Hepatocyte (in vitro differentiated cells): ENCODE data around the gene MICAL3. TPM values are rescaled to one million over a fixed set of nuclear protein-coding genes. Genes with fewer than 3 reads are reported as not detected.

Experiments used
- DNase-seq: peaks from one replicate; pipeline ENCODE4 v3.0.0-alpha.2; 2016; ENCODE audit warnings: low spot score
- H2AFZ ChIP-seq: fragments of 200-600 bp; sonication (generic); 2 replicates; pipeline ENCODE4 v1.6.0; 2016; ENCODE audit warnings: antibody characterized with exemption, mild to moderate bottlenecking
- H3K27ac ChIP-seq: fragments of 200-600 bp; sonication (generic); 2 replicates; pipeline ENCODE4 v1.5.1; 2016; ENCODE audit warnings: mild to moderate bottlenecking
- H3K27me3 ChIP-seq: fragments of 200-600 bp; sonication (generic); 2 replicates; pipeline ENCODE4 v1.6.1; 2016
- H3K36me3 ChIP-seq: fragments of 200-600 bp; sonication (generic); replicated peaks from 2 replicates; pipeline ENCODE4 v1.5.1; 2016; ENCODE audit warnings: low read depth; ENCODE audit not compliant: insufficient read depth
- H3K4me1 ChIP-seq: fragments of 200-600 bp; sonication (generic); 2 replicates; pipeline ENCODE4 v1.5.1; 2016; ENCODE audit warnings: mild to moderate bottlenecking, moderate library complexity; ENCODE audit not compliant: insufficient read depth
- H3K4me2 ChIP-seq: fragments of 200-600 bp; sonication (generic); 2 replicates; pipeline ENCODE4 v1.6.0; 2016
- H3K4me3 ChIP-seq: fragments of 200-600 bp; sonication (generic); 2 replicates; pipeline ENCODE4 v1.5.1; 2016; ENCODE audit warnings: mild to moderate bottlenecking
- H3K79me2 ChIP-seq: fragments of 200-600 bp; sonication (generic); 2 replicates; pipeline ENCODE4 v1.6.0; 2017; ENCODE audit warnings: mild to moderate bottlenecking
- H3K9me2 ChIP-seq: fragments of 200-600 bp; sonication (generic); replicated peaks from 2 replicates; pipeline ENCODE4 v1.6.0; 2017; ENCODE audit warnings: mild to moderate bottlenecking; ENCODE audit not compliant: insufficient read depth
- H3K9me3 ChIP-seq: fragments of 200-600 bp; sonication (generic); 2 replicates; pipeline ENCODE4 v1.5.1; 2016; ENCODE audit warnings: low read depth, mild to moderate bottlenecking
- H4K20me1 ChIP-seq: fragments of 200-600 bp; sonication (generic); 2 replicates; pipeline ENCODE4 v1.6.0; 2016; ENCODE audit warnings: mild to moderate bottlenecking; ENCODE audit not compliant: insufficient read depth, poor library complexity, severe bottlenecking
- CTCF ChIP-seq: fragments of 200-600 bp; sonication (generic); IDR thresholded peaks from 2 replicates; pipeline ENCODE4 v1.5.1; 2016; ENCODE audit warnings: antibody characterized with exemption, mild to moderate bottlenecking; ENCODE audit not compliant: poor library complexity
- EZH2 ChIP-seq: fragments of 200-600 bp; sonication (generic); IDR thresholded peaks from 2 replicates; pipeline ENCODE4 v1.6.1; 2016; ENCODE audit warnings: antibody characterized with exemption, mild to moderate bottlenecking, borderline replicate concordance
- EZH2phosphoT487 ChIP-seq: fragments of 200-600 bp; sonication (generic); IDR thresholded peaks from one replicate; pipeline ENCODE4 v1.6.1; 2018; ENCODE audit warnings: antibody characterized with exemption, mild to moderate bottlenecking, low read depth, moderate library complexity; ENCODE audit not compliant: unreplicated experiment, severe bottlenecking
- WGBS: methylation state at CpG from one replicate; pipeline ENCODE4 v1.1.6; 2016; ENCODE audit warnings: low lambda C conversion rate; ENCODE audit errors: missing lambda C conversion rate; 5-methylcytosine and 5-hydroxymethylcytosine counted together
- polyA plus RNA-seq: library from polyadenylated mRNA; unstranded; fragments of >200 nt; fragmentation: Nextera tagmentation; extraction: Ambion mirVana; gene quantifications from 2 replicates; pipeline ENCODE4 v1.2.1, GENCODE V29; 2016
- total RNA-seq: library from RNA; depleted of rRNA; stranded (reverse); fragments of >200 nt; gene quantifications from 2 replicates; pipeline ENCODE4 v1.2.3, GENCODE V29; 2014

The MICAL3 gene
- total and polyA plus RNA-seq, 2 experiments from 2014 or later: 4.6 to 22.7 TPM

- WGBS: 92% methylated on average over 2 of the region's 2 CpGs
- TF ChIP-seq CTCF (no peak), EZH2 (no peak), EZH2phosphoT487 (no peak)
- Histone ChIP-seq H3K4me3 (no peak overlapping the region), H3K27me3 (no peaks in the 10 kb centered on the region), H3K4me2 (no peak overlapping the region), H3K27ac (no peak overlapping the region), H4K20me1 (no peaks in the 10 kb centered on the region), H2AFZ (no peak overlapping the region), H3K9me2 (no peaks in the 10 kb centered on the region), H3K36me3 (no peaks in the 10 kb centered on the region), H3K9me3 (no peaks in the 10 kb centered on the region), H3K79me2 (no peaks in the 10 kb centered on the region), H3K4me1 (peaks cover 7% of the 10 kb centered on the region)
- no peak for DNase-seq
Measured at GRCh38 chr22:17802822-17803221, 221.5 kb downstream of the MICAL3 start.

DNA sequence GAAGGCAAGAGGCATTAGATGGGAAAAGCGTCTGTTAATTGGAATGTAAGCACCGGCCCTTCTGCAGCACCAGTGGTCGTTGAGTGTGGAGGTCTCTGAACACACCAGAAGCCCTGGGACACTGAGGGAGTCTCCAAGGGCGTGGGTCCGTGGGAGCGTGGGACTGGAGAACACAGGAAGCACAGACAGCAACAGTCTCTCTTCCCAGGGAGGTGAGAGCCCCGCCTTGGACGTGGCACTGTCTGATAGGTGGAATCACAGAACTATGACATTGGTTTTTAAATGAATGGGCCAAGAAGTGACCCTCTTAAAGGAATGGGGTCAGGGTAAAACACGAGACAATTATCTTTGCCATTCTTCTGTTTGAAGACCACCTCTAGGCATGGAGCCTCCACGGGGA lies 221.9 kb downstream of the MICAL3 start:
- H3K9me2 ChIP-seq: no peaks in the 10 kb centered on the region
- no peaks in the 10 kb centered on the region for H3K79me2 ChIP-seq
- H3K4me3 ChIP-seq: no peak overlapping the region
- H3K4me1 ChIP-seq: peaks cover 7% of the 10 kb centered on the region
- H3K9me3 ChIP-seq: no peaks in the 10 kb centered on the region
- TF ChIP-seq EZH2 (no peak), EZH2phosphoT487 (no peak), CTCF (no peak)
- H4K20me1 ChIP-seq: no peaks in the 10 kb centered on the region
- no peak overlapping the region for H3K27ac ChIP-seq
- H3K4me2 ChIP-seq: no peak overlapping the region
- DNase-seq: no peak
- H3K27me3 ChIP-seq: no peaks in the 10 kb centered on the region
- WGBS: 92% methylated on average over 10 of the region's 10 CpGs
- no peaks in the 10 kb centered on the region for H3K36me3 ChIP-seq
- no peak overlapping the region for H2AFZ ChIP-seq

DNA sequence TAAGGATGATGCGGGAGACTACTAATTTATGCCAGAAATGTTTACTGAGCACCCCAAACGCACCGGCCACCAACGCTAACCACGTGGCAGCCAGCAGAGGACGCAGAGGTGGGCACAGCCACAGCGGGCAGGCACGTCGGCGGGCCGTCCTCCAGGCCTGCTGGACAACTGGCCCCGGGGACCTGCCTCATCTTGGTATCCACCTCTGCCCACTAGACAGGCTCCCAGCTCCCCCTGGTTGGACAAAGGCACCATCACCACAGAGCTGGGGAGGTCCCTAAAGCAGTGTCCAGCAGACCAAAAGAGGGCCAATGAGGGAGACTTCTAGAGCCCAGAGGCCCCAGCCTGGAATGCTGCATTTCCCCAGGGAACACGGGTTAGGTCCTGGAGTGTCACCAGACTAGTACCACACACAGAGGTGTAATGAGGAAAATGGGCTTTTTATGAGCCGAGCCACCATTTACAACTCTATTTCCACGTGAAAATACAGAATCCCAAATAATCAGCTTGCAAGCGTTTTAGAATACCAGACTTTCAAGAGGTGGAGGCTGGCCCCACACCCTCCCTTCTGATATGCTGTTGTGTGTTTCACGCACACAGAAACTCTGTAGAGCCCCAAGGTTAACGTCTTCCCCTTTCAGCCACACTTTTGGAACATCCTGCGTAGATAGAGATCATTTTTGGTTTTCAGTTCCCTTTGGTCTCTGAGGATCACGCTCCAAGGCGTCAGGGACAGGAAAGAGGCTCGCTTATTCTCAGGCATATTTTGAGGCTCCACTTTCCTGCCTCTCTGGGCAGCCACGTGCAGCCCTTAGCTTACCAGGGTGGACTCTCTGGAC lies 226.4 kb downstream of the MICAL3 start:
- H4K20me1 ChIP-seq: no peaks in the 10 kb centered on the region
- no peaks in the 10 kb centered on the region for H3K9me3 ChIP-seq
- H3K4me2 ChIP-seq: no peak overlapping the region
- TF ChIP-seq EZH2 (no peak), CTCF (no peak), EZH2phosphoT487 (no peak)
- 86% methylated on average over 22 of the region's 23 CpGs for WGBS
- no peak overlapping the region for H3K27ac ChIP-seq
- no peaks in the 10 kb centered on the region for H3K36me3 ChIP-seq
- peaks cover 7% of the 10 kb centered on the region for H3K4me1 ChIP-seq
- DNase-seq: no peak
- H2AFZ ChIP-seq: no peak overlapping the region
- no peaks in the 10 kb centered on the region for H3K27me3 ChIP-seq
- no peaks in the 10 kb centered on the region for H3K9me2 ChIP-seq
- H3K4me3 ChIP-seq: no peak overlapping the region
- no peaks in the 10 kb centered on the region for H3K79me2 ChIP-seq

GRCh38 chr22:17796695-17797094 lies 227.7 kb downstream of the MICAL3 start:
- Histone ChIP-seq H3K27me3 (no peaks in the 10 kb centered on the region), H3K79me2 (no peaks in the 10 kb centered on the region), H3K4me2 (no peak overlapping the region), H4K20me1 (no peaks in the 10 kb centered on the region), H3K36me3 (no peaks in the 10 kb centered on the region), H3K4me1 (peaks cover 7% of the 10 kb centered on the region), H3K27ac (no peak overlapping the region), H3K9me2 (no peaks in the 10 kb centered on the region), H3K4me3 (no peak overlapping the region), H3K9me3 (no peaks in the 10 kb centered on the region), H2AFZ (no peak overlapping the region)
- 97% methylated on average over 5 of the region's 5 CpGs for WGBS
- no peak for DNase-seq
- TF ChIP-seq EZH2 (no peak), EZH2phosphoT487 (no peak), CTCF (no peak)
